ENCODE measurements around the gene GBX2. TPM values are rescaled to one million over a fixed set of nuclear protein-coding genes. Genes with fewer than 3 reads are reported as not detected.

The GBX2 gene
- total and polyA plus RNA-seq, 2 experiments from 2014 or later: not detected

DNA sequence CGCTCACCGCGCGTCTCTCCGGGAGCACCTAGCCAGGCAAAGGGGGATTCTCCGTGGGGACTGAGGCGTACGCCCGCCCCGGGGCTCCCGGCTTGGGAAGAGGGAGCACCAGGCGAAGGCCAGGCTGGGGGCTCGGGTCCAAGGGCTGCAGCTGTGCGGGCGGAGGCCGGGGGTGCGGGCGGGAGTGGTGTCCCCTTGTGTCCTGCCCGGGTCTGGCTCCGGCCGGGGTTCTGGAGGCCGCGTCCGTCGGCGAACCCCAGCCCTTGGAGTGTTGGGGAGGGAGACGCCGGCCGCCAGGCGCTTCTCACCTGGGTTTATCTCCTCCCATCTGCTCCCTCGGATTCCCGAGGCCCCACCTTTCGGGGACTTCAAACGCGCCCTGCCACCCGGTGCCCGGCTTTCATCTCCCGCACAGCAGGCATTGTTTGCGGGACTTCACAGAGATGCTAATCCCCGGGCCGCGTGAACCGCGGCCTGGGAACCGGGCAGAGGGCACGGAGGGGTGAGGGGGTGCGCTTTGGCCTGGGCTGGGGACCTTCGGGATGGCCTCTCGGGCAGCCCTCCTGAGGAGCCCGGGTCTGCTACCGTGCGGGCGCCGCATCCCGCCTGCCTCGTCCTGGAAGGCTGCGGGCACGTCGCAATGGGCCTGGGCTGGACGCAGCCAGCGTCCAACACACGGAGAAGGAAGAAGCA lies 5.0 kb upstream of the GBX2 start:
- no peak for DNase-seq
- no peaks in the 10 kb centered on the region for H3K9me2 ChIP-seq (ENCODE audit: insufficient read depth)
- no peaks in the 10 kb centered on the region for H3K36me3 ChIP-seq (ENCODE audit: low read depth)
- 6 to 7% methylated on average over 38 to 46 of the region's 62 CpGs for WGBS, 2 experiments (ENCODE audit: low coverage in 1 of 2, low lambda C conversion rate in 2 of 2, missing lambda C conversion rate in 2 of 2)
- H3K79me2 ChIP-seq (ENCODE audit: insufficient read depth): no peaks in the 10 kb centered on the region
- H4K20me1 ChIP-seq (ENCODE audit: insufficient read depth): no peaks in the 10 kb centered on the region
- no peak overlapping the region for H3K4me3 ChIP-seq
- H3K27me3 ChIP-seq (replicated peaks; ENCODE audit: insufficient read depth): peaks cover 70% of the 10 kb centered on the region
- no peak overlapping the region for H2AFZ ChIP-seq
- TF ChIP-seq EZH2phosphoT487 (IDR thresholded peaks at IDR 0.05; ENCODE audit: insufficient read depth, low read depth) (no peak), EZH2 (IDR thresholded peaks at IDR 0.05; ENCODE audit: insufficient read depth, poor library complexity, severe bottlenecking) (peak; percentile 74)
- no peak overlapping the region for H3K4me2 ChIP-seq (ENCODE audit: unreplicated experiment)
- H3K4me1 ChIP-seq (ENCODE audit: insufficient read depth): peaks cover 7% of the 10 kb centered on the region
- in situ Hi-C loops (cut with MboI): no loop called here
- peaks cover 16% of the 10 kb centered on the region for H3F3A ChIP-seq (ENCODE audit: insufficient read depth)
- no peak overlapping the region for H3K9ac ChIP-seq
- H3K27ac ChIP-seq: no peak overlapping the region
- no peaks in the 10 kb centered on the region for H3K9me3 ChIP-seq (ENCODE audit: low read depth)

DNA sequence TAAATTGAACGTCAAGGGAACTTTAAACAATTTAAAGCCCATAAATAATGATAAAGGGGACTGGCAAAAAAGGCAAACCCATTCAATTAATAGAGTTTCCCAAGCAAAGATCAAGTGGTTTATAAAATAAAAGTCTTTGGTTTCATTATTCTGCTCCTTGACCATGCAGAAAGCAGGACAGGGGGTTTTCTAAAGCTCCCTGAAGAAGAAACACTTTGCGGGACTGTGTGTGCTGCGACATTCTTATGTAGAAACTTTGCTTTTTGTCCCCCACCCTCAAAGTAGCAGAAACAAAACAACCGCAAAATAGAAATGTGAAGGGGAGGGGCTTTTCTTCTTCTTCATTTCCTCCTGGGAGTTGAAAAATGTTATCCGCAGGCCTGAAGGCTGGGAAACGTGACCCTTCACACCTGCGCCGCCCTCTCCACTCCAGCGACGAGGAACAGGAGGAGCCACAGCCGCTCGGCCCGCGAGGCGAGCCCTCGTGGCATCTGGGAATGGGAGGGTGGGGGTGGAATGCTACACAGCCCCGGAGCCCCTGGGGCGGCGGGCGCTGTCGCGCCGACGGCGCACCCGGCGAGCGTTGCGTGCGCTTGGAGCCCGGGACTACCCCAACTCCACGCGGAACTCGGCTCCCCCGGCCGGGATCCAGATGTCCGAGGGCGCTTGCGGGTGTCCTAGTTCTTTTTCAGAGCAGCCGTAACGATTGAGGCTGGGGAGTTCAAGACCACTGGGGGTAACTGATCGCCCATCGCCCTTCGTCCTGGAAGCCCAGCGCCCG lies 4.3 kb upstream of the GBX2 start:
- Histone ChIP-seq H3K4me3 (no peak overlapping the region), H3K9me3 (ENCODE audit: low read depth) (no peaks in the 10 kb centered on the region), H3K4me2 (ENCODE audit: unreplicated experiment) (no peak overlapping the region), H2AFZ (no peak overlapping the region), H4K20me1 (ENCODE audit: insufficient read depth) (no peaks in the 10 kb centered on the region), H3K79me2 (ENCODE audit: insufficient read depth) (no peaks in the 10 kb centered on the region), H3K27ac (no peak overlapping the region), H3K9me2 (ENCODE audit: insufficient read depth) (no peaks in the 10 kb centered on the region), H3F3A (ENCODE audit: insufficient read depth) (peaks cover 16% of the 10 kb centered on the region), H3K36me3 (ENCODE audit: low read depth) (no peaks in the 10 kb centered on the region), H3K27me3 (replicated peaks; ENCODE audit: insufficient read depth) (peaks cover 77% of the 10 kb centered on the region), H3K9ac (no peak overlapping the region), H3K4me1 (ENCODE audit: insufficient read depth) (peaks cover 7% of the 10 kb centered on the region)
- in situ Hi-C loops (cut with MboI): no loop called here
- 11 to 14% methylated on average over 40 to 45 of the region's 46 CpGs for WGBS, 2 experiments (ENCODE audit: low coverage in 1 of 2, low lambda C conversion rate in 2 of 2, missing lambda C conversion rate in 2 of 2)
- no peak for DNase-seq
- TF ChIP-seq EZH2 (IDR thresholded peaks at IDR 0.05; ENCODE audit: insufficient read depth, poor library complexity, severe bottlenecking) (peak; percentile 98), EZH2phosphoT487 (IDR thresholded peaks at IDR 0.05; ENCODE audit: insufficient read depth, low read depth) (no peak)

DNA sequence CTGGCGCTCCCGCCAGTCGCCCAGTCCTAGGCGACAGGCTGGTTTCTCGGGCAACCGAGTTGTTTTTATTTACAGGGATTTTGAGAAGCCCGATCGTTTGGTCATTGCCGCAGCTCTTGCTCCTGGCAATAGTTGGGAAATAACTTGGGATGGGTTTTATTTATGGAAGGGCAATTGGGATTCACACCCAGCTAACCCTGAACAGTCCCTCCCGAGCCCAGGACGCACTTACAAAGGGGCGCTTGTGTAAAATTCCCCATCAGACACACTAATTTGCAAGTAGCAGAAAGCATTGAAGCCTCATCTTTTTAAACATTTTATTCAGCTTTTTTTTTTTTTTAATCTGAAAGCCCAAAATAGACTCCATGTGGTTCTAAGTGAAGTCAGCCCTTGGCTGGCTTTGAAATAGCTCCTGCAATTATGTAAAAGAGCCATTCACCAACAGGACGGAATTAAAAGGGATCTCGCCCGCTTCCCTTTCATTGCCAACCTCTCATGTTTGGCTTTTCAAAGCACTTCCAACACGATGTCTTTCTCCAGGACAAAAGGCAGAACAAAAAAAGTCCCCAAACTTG lies 3.6 kb upstream of the GBX2 start:
- no peaks in the 10 kb centered on the region for H4K20me1 ChIP-seq (ENCODE audit: insufficient read depth)
- H3K9me3 ChIP-seq (ENCODE audit: low read depth): no peaks in the 10 kb centered on the region
- in situ Hi-C loops (cut with MboI): no loop called here
- no peaks in the 10 kb centered on the region for H3K79me2 ChIP-seq (ENCODE audit: insufficient read depth)
- WGBS, 2 experiments (ENCODE audit: low coverage in 1 of 2, low lambda C conversion rate in 2 of 2, missing lambda C conversion rate in 2 of 2): 2 to 4% methylated on average over 16 of the region's 16 CpGs
- H3K4me1 ChIP-seq (ENCODE audit: insufficient read depth): peaks cover 7% of the 10 kb centered on the region
- no peaks in the 10 kb centered on the region for H3K36me3 ChIP-seq (ENCODE audit: low read depth)
- H3K9me2 ChIP-seq (ENCODE audit: insufficient read depth): no peaks in the 10 kb centered on the region
- H3F3A ChIP-seq (ENCODE audit: insufficient read depth): peaks cover 16% of the 10 kb centered on the region
- peaks cover 84% of the 10 kb centered on the region for H3K27me3 ChIP-seq (replicated peaks; ENCODE audit: insufficient read depth)
- no peak overlapping the region for H2AFZ ChIP-seq
- no peak overlapping the region for H3K9ac ChIP-seq
- DNase-seq: no peak
- no peak overlapping the region for H3K4me3 ChIP-seq
- no peak overlapping the region for H3K27ac ChIP-seq
- no peak overlapping the region for H3K4me2 ChIP-seq (ENCODE audit: unreplicated experiment)
- 0 out of 2 replicates have a peak, but pooled peaks have one; percentile 49 for TF ChIP-seq EZH2phosphoT487 (IDR thresholded peaks at IDR 0.05; ENCODE audit: insufficient read depth, low read depth)
- no peak for TF ChIP-seq EZH2 (IDR thresholded peaks at IDR 0.05; ENCODE audit: insufficient read depth, poor library complexity, severe bottlenecking)

DNA sequence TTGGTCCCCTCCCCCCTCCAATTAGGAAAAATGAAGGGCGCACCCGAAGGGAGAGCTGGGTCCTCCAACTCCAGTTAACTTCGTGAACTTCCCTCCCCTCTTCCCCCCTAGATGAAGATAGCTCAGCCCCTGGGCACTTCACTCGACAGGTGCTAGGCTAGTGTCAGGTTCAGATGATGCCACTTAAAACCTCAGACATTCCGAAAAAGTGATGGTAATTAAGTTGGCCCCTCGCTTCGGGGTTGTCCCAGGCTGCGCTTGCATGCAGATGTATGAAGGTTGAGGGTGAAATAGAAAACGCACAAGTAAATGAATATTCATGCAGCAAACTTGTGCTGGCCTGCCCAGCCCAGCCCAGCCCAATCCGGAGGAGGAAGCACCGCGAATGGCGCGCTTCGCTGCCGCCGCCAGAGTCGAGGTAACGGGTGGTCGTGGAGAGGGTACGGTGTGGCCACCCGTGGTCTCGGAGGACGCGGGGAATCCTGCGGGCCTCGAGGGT lies 3.0 kb upstream of the GBX2 start:
- H3K27me3 ChIP-seq (replicated peaks; ENCODE audit: insufficient read depth): peaks cover 89% of the 10 kb centered on the region
- DNase-seq: no peak
- in situ Hi-C loops (cut with MboI): no loop called here
- peaks cover 15% of the 10 kb centered on the region for H3F3A ChIP-seq (ENCODE audit: insufficient read depth)
- no peaks in the 10 kb centered on the region for H3K9me2 ChIP-seq (ENCODE audit: insufficient read depth)
- TF ChIP-seq EZH2 (IDR thresholded peaks at IDR 0.05; ENCODE audit: insufficient read depth, poor library complexity, severe bottlenecking): peak; percentile 33
- no peak for TF ChIP-seq EZH2phosphoT487 (IDR thresholded peaks at IDR 0.05; ENCODE audit: insufficient read depth, low read depth)
- no peaks in the 10 kb centered on the region for H3K36me3 ChIP-seq (ENCODE audit: low read depth)
- no peak overlapping the region for H2AFZ ChIP-seq
- H3K79me2 ChIP-seq (ENCODE audit: insufficient read depth): no peaks in the 10 kb centered on the region
- no peaks in the 10 kb centered on the region for H3K9me3 ChIP-seq (ENCODE audit: low read depth)
- no peak overlapping the region for H3K27ac ChIP-seq
- H4K20me1 ChIP-seq (ENCODE audit: insufficient read depth): no peaks in the 10 kb centered on the region
- peaks cover 7% of the 10 kb centered on the region for H3K4me1 ChIP-seq (ENCODE audit: insufficient read depth)
- no peak overlapping the region for H3K4me3 ChIP-seq
- H3K4me2 ChIP-seq (ENCODE audit: unreplicated experiment): no peak overlapping the region
- H3K9ac ChIP-seq: no peak overlapping the region
- WGBS, 2 experiments (ENCODE audit: low coverage in 1 of 2, low lambda C conversion rate in 2 of 2, missing lambda C conversion rate in 2 of 2): 4 to 6% methylated on average over 14 to 27 of the region's 27 CpGs
